ENCODE measurements around the gene TRIM27. TPM values are rescaled to one million over a fixed set of nuclear protein-coding genes. Genes with fewer than 3 reads are reported as not detected.

The TRIM27 gene
- total RNA-seq, 2 donors from 2014 or later = 22.3 to 28.5 TPM

GRCh38 chr6:28910901-28911690 is 12.7 kb downstream of the TRIM27 start:
- Histone ChIP-seq H3K27ac (no peak overlapping the region), H3K27me3 (no peaks in the 10 kb centered on the region), H3K36me3 (peaks cover 96% of the 10 kb centered on the region), H3K4me1 (no peaks in the 10 kb centered on the region), H3K4me3 (no peak overlapping the region), H3K9me3 (no peaks in the 10 kb centered on the region)
- no peak for DNase-seq (ENCODE audit: low spot score)
- no peak for TF ChIP-seq CTCF (IDR thresholded peaks at IDR 0.05)

- no peaks in the 10 kb centered on the region for H3K27me3 ChIP-seq
- H3K9me3 ChIP-seq = no peaks in the 10 kb centered on the region
- peaks cover 99% of the 10 kb centered on the region for H3K36me3 ChIP-seq
- no peak overlapping the region for H3K27ac ChIP-seq
- H3K4me1 ChIP-seq = no peaks in the 10 kb centered on the region
- no peak for TF ChIP-seq CTCF (IDR thresholded peaks at IDR 0.05)
- DNase-seq (ENCODE audit: low spot score) = no peak
- H3K4me3 ChIP-seq = no peak overlapping the region
These were observed 16.4 kb downstream of the TRIM27 start for GRCh38 chr6:28907394-28907793.

- no peaks in the 10 kb centered on the region for H3K9me3 ChIP-seq
- TF ChIP-seq CTCF (IDR thresholded peaks at IDR 0.05) = no peak
- H3K4me1 ChIP-seq = no peaks in the 10 kb centered on the region
- DNase-seq (ENCODE audit: low spot score) = no peak
- no peak overlapping the region for H3K4me3 ChIP-seq
- H3K27ac ChIP-seq = no peak overlapping the region
- H3K27me3 ChIP-seq = no peaks in the 10 kb centered on the region
- H3K36me3 ChIP-seq = peaks cover 98% of the 10 kb centered on the region
These were observed 17.1 kb downstream of the TRIM27 start for GRCh38 chr6:28906669-28907068.

GRCh38 chr6:28903686-28904085 is 20.1 kb downstream of the TRIM27 start:
- no peaks in the 10 kb centered on the region for H3K9me3 ChIP-seq
- H3K27me3 ChIP-seq = no peaks in the 10 kb centered on the region
- no peak overlapping the region for H3K27ac ChIP-seq
- TF ChIP-seq CTCF (IDR thresholded peaks at IDR 0.05) = no peak
- H3K36me3 ChIP-seq = peaks cover 80% of the 10 kb centered on the region
- no peaks in the 10 kb centered on the region for H3K4me1 ChIP-seq
- no peak overlapping the region for H3K4me3 ChIP-seq
- no peak for DNase-seq (ENCODE audit: low spot score)

GRCh38 chr6:28901831-28902230 is 22.0 kb downstream of the TRIM27 start:
- TF ChIP-seq CTCF (IDR thresholded peaks at IDR 0.05) = no peak
- Histone ChIP-seq H3K27me3 (no peaks in the 10 kb centered on the region), H3K36me3 (peaks cover 62% of the 10 kb centered on the region)

More at GRCh38 chr6:28901831-28902230, 22.0 kb downstream of the TRIM27 start:
- H3K9me3 ChIP-seq = no peaks in the 10 kb centered on the region
- H3K4me3 ChIP-seq = no peak overlapping the region
- H3K4me1 ChIP-seq = peaks cover 0 to 6% of the 10 kb centered on the region in 2 donors
- no peak overlapping the region for H3K27ac ChIP-seq
- DNase-seq (ENCODE audit: low spot score) = no peak
